ENCODE results near the gene ABCA1. TPM values are rescaled to one million over a fixed set of nuclear protein-coding genes. Genes with fewer than 3 reads are reported as not detected.
A peak's percentile ranks its signal among the peaks of the same experiment; 100 is the strongest.
"Not testable (repeated sequence)": the region's sequence is repeated elsewhere in the genome, so short reads cannot be mapped to it uniquely, and the experiment has no call there.

The ABCA1 gene, protein sequence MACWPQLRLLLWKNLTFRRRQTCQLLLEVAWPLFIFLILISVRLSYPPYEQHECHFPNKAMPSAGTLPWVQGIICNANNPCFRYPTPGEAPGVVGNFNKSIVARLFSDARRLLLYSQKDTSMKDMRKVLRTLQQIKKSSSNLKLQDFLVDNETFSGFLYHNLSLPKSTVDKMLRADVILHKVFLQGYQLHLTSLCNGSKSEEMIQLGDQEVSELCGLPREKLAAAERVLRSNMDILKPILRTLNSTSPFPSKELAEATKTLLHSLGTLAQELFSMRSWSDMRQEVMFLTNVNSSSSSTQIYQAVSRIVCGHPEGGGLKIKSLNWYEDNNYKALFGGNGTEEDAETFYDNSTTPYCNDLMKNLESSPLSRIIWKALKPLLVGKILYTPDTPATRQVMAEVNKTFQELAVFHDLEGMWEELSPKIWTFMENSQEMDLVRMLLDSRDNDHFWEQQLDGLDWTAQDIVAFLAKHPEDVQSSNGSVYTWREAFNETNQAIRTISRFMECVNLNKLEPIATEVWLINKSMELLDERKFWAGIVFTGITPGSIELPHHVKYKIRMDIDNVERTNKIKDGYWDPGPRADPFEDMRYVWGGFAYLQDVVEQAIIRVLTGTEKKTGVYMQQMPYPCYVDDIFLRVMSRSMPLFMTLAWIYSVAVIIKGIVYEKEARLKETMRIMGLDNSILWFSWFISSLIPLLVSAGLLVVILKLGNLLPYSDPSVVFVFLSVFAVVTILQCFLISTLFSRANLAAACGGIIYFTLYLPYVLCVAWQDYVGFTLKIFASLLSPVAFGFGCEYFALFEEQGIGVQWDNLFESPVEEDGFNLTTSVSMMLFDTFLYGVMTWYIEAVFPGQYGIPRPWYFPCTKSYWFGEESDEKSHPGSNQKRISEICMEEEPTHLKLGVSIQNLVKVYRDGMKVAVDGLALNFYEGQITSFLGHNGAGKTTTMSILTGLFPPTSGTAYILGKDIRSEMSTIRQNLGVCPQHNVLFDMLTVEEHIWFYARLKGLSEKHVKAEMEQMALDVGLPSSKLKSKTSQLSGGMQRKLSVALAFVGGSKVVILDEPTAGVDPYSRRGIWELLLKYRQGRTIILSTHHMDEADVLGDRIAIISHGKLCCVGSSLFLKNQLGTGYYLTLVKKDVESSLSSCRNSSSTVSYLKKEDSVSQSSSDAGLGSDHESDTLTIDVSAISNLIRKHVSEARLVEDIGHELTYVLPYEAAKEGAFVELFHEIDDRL (N-terminal part only)
- total RNA-seq (10 to 100 TPM; 42.0 to 57.9 TPM), polyA plus RNA-seq (ENCODE audit: insufficient read depth, low read depth, low replicate concordance) (8.5 TPM)
- long read RNA-seq, donor 1: 0 reads
- long read RNA-seq, donor 2: 0 reads

DNA sequence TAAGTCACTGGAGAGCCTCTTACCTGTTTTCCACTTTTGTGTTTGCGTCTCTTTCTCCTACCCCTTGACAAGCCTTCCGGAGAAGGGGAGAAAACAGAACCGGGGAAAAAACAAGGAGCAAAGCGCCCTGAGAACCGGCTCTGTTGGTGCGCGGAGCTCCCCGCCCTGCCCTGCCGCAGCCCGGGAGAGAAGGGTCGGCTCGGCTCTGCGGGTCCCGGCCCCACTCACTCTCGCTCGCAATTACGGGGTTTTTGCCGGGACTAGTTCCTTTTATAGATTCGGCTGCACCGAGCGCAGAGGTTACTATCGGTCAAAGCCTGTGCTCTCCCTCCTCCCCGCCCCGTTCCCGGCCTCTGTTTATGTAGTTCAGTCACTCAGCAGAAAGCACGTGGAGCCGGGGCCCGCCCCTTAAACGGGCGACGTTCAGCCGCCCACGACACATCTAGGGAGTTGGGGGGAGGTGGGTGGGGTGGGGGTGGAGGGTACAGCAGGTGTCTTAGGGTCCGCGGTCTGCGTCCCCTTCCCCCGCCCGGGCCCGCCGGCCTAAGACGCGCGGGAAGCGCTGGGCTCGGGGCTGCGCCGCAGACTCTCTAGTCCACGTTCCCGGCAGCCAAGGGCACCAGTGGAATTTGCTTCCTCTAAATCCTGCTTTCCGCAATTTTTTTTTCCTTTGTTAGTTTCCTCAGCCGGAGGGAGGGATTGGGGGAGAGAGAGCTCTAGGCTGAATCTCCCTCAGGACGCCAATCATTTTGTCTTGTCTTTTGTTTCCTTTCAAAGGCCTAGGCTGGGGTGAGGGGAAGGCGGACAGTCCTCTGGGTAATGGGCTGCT lies at the start of gene ABCA1:
TSS of gene ABCA1 (minus strand) at position 244 of the 829 bp plus-strand sequence. CDS start 24,476 bp downstream, outside the sequence.
- Histone ChIP-seq H3K4me3 (peak within 1 kb of the TSS; percentile 80 to 87), H3K27me3 (no peaks in the 10 kb centered on the region), H3K4me1 (peaks cover 8% of the 10 kb centered on the region), H3K9me3 (no peaks in the 10 kb centered on the region), H3K36me3 (ENCODE audit: low read depth, missing control alignments) (no peaks in the 10 kb centered on the region), H3K27ac (peak within 1 kb of the TSS; percentile 75 to 83)
- DNase-seq: peak; percentile 99
- intact Hi-C loops (cut with DNase I; ENCODE audit: low total_unique reads): loop anchor here (10.0 kb wide), 2 partner anchors 63 to 487 kb away; no protein-coding TSS in a partner anchor
- 2 to 4% methylated on average over 33 to 53 of the region's 53 CpGs for WGBS, 2 donors
- TF ChIP-seq, protein P1, sequence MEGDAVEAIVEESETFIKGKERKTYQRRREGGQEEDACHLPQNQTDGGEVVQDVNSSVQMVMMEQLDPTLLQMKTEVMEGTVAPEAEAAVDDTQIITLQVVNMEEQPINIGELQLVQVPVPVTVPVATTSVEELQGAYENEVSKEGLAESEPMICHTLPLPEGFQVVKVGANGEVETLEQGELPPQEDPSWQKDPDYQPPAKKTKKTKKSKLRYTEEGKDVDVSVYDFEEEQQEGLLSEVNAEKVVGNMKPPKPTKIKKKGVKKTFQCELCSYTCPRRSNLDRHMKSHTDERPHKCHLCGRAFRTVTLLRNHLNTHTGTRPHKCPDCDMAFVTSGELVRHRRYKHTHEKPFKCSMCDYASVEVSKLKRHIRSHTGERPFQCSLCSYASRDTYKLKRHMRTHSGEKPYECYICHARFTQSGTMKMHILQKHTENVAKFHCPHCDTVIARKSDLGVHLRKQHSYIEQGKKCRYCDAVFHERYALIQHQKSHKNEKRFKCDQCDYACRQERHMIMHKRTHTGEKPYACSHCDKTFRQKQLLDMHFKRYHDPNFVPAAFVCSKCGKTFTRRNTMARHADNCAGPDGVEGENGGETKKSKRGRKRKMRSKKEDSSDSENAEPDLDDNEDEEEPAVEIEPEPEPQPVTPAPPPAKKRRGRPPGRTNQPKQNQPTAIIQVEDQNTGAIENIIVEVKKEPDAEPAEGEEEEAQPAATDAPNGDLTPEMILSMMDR (IDR thresholded peaks at IDR 0.05): no peak
- no peak for TF ChIP-seq POLR2A (IDR thresholded peaks at IDR 0.05)

DNA sequence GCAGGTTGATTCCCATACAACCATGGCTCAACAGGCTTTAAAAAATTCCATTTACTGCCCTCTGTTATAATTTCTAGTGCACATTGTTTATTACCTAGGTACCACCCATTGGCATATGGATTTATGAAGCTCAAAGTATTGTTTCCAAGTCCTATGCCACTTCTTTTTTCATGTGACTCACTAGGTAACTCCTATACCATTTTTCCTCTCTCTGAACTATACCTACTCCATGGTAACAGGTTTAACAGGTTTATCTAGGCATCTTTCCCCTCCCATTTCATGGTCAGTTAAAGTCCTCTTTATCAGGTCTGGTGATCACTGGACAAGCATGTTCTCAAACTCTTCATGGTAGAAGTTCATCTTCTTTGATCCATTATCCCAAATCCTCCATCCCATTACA lies 49.6 kb upstream of the ABCA1 start:
- no peak overlapping the region for H3K27ac ChIP-seq
- DNase-seq: no peak
- H3K4me1 ChIP-seq: peaks cover 17% of the 10 kb centered on the region
- H3K9me3 ChIP-seq: no peaks in the 10 kb centered on the region
- no peaks in the 10 kb centered on the region for H3K36me3 ChIP-seq (ENCODE audit: low read depth, missing control alignments)
- no peak overlapping the region for H3K4me3 ChIP-seq
- TF ChIP-seq, protein P1 (IDR thresholded peaks at IDR 0.05): no peak
- TF ChIP-seq POLR2A (IDR thresholded peaks at IDR 0.05): no peak
- intact Hi-C loops (cut with DNase I; ENCODE audit: low total_unique reads): no loop called here
- H3K27me3 ChIP-seq: no peaks in the 10 kb centered on the region

DNA sequence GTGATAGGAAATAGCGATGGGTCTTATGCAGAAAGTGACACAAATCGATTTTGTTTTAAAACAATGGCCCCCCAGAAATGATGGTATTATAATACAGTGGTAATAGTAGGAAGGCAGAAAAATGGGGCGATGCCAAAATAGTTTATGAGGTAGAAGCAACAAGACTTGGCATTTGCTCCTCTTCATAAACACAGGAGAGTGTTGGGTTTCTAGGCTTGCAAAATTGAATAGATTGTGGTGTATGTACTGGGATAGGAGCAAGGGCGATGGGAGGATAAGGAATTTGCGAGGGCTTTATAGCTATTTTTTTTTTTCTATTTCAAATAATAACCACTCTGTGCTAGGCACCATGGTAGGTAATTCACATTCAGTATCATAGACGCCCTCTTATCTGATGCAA lies 49.2 kb upstream of the ABCA1 start:
- Histone ChIP-seq H3K36me3 (ENCODE audit: low read depth, missing control alignments) (no peaks in the 10 kb centered on the region), H3K4me1 (peaks cover 13% of the 10 kb centered on the region), H3K9me3 (no peaks in the 10 kb centered on the region), H3K4me3 (no peak overlapping the region), H3K27ac (no peak overlapping the region), H3K27me3 (no peaks in the 10 kb centered on the region)
- WGBS, 2 donors: 93% methylated on average over 6 of the region's 6 CpGs
- TF ChIP-seq, protein P1 (IDR thresholded peaks at IDR 0.05): no peak
- TF ChIP-seq POLR2A (IDR thresholded peaks at IDR 0.05): no peak
- no peak for DNase-seq
- intact Hi-C loops (cut with DNase I; ENCODE audit: low total_unique reads): no loop called here

DNA sequence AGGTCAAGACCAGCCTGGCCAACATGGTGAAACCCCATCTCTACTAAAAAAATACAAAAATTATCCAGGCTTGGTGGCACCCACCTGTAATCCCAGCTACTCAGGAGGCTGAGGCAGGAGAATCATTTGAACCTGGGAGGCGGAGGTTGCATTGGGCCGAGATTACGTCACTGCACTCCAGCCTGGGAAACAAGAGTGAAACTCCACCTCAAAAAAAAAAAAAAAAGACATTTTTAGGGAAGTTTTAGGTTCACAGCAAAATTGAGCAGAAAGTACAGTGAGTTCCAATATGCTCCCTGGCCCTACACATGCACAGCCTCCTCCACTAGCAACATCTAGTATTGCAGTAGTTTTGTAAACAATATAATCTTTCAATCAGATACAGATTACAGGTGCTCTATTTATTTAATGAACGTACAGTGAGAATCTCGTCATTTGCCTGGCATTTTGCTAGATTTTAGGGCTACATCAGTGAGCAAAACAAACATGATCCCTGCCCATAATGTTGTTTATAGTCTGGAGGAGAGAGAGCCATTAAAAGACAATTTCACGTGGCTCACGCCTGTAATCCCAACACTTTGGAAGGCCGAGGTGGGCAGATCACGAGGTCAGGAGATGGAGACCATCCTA lies 48.1 kb upstream of the ABCA1 start:
- intact Hi-C loops (cut with DNase I; ENCODE audit: low total_unique reads); DNase-seq; H3K9me3 ChIP-seq; H3K4me3 ChIP-seq; H3K27ac ChIP-seq; H3K36me3 ChIP-seq (ENCODE audit: low read depth, missing control alignments); H3K27me3 ChIP-seq: not testable (repeated sequence)
- 57 to 58% methylated on average over 8 to 9 of the region's 9 CpGs for WGBS, 2 donors
- peaks cover 13% of the 10 kb centered on the region for H3K4me1 ChIP-seq
